Measurements from ENCODE around the gene KIAA0930.

KIAA0930 gene

DNA sequence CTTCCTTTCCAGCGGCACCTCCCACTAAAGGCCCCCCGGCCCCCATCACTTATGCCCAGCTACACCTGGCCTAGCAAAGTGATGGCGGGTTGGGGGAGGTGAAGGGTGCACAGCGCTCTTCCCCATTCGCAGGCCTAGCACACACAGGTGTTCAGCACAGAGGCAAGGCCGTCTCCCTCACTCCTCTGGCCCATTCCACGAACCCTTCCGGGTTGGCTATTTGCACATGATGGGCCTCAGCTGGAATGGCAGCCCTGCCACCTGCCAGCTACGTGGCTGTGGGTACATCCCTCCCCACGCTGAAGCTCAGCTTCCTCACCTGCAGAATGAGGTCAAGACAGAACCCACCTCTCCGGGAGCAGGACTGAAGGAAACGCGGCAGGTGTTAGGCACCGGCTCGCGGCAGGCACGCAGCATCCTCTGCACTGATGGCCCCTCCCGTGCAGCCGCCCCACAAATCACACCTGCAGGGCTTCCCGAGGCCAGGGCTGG, 4.8 kb downstream of the KIAA0930 start:
- no peak for TF ChIP-seq ZNF544 (tag by site-specific recombination; IDR thresholded peaks at IDR 0.05)
- TF ChIP-seq ZNF174 (tag by site-specific recombination; IDR thresholded peaks at IDR 0.05), result no peak
- TF ChIP-seq, protein P1, sequence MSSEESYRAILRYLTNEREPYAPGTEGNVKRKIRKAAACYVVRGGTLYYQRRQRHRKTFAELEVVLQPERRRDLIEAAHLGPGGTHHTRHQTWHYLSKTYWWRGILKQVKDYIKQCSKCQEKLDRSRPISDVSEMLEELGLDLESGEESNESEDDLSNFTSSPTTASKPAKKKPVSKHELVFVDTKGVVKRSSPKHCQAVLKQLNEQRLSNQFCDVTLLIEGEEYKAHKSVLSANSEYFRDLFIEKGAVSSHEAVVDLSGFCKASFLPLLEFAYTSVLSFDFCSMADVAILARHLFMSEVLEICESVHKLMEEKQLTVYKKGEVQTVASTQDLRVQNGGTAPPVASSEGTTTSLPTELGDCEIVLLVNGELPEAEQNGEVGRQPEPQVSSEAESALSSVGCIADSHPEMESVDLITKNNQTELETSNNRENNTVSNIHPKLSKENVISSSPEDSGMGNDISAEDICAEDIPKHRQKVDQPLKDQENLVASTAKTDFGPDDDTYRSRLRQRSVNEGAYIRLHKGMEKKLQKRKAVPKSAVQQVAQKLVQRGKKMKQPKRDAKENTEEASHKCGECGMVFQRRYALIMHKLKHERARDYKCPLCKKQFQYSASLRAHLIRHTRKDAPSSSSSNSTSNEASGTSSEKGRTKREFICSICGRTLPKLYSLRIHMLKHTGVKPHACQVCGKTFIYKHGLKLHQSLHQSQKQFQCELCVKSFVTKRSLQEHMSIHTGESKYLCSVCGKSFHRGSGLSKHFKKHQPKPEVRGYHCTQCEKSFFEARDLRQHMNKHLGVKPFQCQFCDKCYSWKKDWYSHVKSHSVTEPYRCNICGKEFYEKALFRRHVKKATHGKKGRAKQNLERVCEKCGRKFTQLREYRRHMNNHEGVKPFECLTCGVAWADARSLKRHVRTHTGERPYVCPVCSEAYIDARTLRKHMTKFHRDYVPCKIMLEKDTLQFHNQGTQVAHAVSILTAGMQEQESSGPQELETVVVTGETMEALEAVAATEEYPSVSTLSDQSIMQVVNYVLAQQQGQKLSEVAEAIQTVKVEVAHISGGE (tag by site-specific recombination; conservative IDR thresholded peaks at IDR 0.05; ENCODE audit: low read depth), result no peak
- no peak for TF ChIP-seq ZNF623 (tag by site-specific recombination; IDR thresholded peaks at IDR 0.05)
- TF ChIP-seq ZNF548 (tag by site-specific recombination; IDR thresholded peaks at IDR 0.05), result no peak
- TF ChIP-seq ZNF473 (tag by site-specific recombination; IDR thresholded peaks at IDR 0.05), result no peak
- no peak for TF ChIP-seq ZNF596 (tag by site-specific recombination; IDR thresholded peaks at IDR 0.05)
- TF ChIP-seq, protein P2, sequence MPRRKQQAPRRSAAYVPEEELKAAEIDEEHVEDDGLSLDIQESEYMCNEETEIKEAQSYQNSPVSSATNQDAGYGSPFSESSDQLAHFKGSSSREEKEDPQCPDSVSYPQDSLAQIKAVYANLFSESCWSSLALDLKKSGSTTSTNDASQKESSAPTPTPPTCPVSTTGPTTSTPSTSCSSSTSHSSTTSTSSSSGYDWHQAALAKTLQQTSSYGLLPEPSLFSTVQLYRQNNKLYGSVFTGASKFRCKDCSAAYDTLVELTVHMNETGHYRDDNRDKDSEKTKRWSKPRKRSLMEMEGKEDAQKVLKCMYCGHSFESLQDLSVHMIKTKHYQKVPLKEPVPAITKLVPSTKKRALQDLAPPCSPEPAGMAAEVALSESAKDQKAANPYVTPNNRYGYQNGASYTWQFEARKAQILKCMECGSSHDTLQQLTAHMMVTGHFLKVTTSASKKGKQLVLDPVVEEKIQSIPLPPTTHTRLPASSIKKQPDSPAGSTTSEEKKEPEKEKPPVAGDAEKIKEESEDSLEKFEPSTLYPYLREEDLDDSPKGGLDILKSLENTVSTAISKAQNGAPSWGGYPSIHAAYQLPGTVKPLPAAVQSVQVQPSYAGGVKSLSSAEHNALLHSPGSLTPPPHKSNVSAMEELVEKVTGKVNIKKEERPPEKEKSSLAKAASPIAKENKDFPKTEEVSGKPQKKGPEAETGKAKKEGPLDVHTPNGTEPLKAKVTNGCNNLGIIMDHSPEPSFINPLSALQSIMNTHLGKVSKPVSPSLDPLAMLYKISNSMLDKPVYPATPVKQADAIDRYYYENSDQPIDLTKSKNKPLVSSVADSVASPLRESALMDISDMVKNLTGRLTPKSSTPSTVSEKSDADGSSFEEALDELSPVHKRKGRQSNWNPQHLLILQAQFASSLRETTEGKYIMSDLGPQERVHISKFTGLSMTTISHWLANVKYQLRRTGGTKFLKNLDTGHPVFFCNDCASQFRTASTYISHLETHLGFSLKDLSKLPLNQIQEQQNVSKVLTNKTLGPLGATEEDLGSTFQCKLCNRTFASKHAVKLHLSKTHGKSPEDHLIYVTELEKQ (tag by site-specific recombination; IDR thresholded peaks at IDR 0.05; ENCODE audit: borderline replicate concordance), result no peak
- no peak for TF ChIP-seq ZNF175 (tag by site-specific recombination; IDR thresholded peaks at IDR 0.05)
- TF ChIP-seq ZNF112 (tag by site-specific recombination; IDR thresholded peaks at IDR 0.05), result no peak
- TF ChIP-seq, protein P3, sequence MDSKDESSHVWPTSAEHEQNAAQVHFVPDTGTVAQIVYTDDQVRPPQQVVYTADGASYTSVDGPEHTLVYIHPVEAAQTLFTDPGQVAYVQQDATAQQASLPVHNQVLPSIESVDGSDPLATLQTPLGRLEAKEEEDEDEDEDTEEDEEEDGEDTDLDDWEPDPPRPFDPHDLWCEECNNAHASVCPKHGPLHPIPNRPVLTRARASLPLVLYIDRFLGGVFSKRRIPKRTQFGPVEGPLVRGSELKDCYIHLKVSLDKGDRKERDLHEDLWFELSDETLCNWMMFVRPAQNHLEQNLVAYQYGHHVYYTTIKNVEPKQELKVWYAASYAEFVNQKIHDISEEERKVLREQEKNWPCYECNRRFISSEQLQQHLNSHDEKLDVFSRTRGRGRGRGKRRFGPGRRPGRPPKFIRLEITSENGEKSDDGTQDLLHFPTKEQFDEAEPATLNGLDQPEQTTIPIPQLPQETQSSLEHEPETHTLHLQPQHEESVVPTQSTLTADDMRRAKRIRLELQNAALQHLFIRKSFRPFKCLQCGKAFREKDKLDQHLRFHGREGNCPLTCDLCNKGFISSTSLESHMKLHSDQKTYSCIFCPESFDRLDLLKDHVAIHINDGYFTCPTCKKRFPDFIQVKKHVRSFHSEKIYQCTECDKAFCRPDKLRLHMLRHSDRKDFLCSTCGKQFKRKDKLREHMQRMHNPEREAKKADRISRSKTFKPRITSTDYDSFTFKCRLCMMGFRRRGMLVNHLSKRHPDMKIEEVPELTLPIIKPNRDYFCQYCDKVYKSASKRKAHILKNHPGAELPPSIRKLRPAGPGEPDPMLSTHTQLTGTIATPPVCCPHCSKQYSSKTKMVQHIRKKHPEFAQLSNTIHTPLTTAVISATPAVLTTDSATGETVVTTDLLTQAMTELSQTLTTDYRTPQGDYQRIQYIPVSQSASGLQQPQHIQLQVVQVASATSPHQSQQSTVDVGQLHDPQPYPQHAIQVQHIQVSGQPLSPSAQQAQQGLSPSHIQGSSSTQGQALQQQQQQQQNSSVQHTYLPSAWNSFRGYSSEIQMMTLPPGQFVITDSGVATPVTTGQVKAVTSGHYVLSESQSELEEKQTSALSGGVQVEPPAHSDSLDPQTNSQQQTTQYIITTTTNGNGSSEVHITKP (tag by site-specific recombination; IDR thresholded peaks at IDR 0.05), result no peak
- TF ChIP-seq, protein P4, sequence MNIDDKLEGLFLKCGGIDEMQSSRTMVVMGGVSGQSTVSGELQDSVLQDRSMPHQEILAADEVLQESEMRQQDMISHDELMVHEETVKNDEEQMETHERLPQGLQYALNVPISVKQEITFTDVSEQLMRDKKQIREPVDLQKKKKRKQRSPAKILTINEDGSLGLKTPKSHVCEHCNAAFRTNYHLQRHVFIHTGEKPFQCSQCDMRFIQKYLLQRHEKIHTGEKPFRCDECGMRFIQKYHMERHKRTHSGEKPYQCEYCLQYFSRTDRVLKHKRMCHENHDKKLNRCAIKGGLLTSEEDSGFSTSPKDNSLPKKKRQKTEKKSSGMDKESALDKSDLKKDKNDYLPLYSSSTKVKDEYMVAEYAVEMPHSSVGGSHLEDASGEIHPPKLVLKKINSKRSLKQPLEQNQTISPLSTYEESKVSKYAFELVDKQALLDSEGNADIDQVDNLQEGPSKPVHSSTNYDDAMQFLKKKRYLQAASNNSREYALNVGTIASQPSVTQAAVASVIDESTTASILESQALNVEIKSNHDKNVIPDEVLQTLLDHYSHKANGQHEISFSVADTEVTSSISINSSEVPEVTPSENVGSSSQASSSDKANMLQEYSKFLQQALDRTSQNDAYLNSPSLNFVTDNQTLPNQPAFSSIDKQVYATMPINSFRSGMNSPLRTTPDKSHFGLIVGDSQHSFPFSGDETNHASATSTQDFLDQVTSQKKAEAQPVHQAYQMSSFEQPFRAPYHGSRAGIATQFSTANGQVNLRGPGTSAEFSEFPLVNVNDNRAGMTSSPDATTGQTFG (tag by site-specific recombination; IDR thresholded peaks at IDR 0.05; ENCODE audit: borderline replicate concordance), result no peak
- no peak for TF ChIP-seq ZNF707 (tag by site-specific recombination; IDR thresholded peaks at IDR 0.05)
- TF ChIP-seq ZNF146 (tag by site-specific recombination; IDR thresholded peaks at IDR 0.05), result no peak
- POLR2A ChIA-PET, result interaction anchor here (0.6 kb wide), 1 partner anchor 16 kb away, joined by 3 read pairs; no protein-coding TSS in a partner anchor
- H3K36me3 ChIP-seq (ENCODE audit: control insufficient read depth in 2 of 2, insufficient read depth in 1 of 2, low read length in 2 of 2), result peaks cover 0 to 35% of the 10 kb centered on the region in 2 experiments
- H3K27ac ChIP-seq (ENCODE audit: extremely low read depth, low read depth, low read length), result no peak overlapping the region
- no peaks in the 10 kb centered on the region for H3K9me3 ChIP-seq (ENCODE audit: control insufficient read depth, insufficient read depth, low read depth, low read length)
- H3K4me3 ChIP-seq (ENCODE audit: low read depth, low read length), result no peak overlapping the region
- H3K4me1 ChIP-seq (ENCODE audit: control insufficient read depth, insufficient read depth, low read length), result peaks cover 8% of the 10 kb centered on the region
- CTCF ChIA-PET, result interaction anchor here (1.2 kb wide), 1 partner anchor 27 kb away, joined by 3 read pairs; no protein-coding TSS in a partner anchor
